Effector memory CD8-positive, alpha-beta T cell (primary cell): ENCODE data around the gene TMEM203.

Experiments
- ATAC-seq: fragments of 150-1000 bp; cut with Tn5 transposase; replicated peaks from 2 replicates; pipeline ENCODE4 v1.10.0; 2021; ENCODE audit warnings: mild to moderate bottlenecking, moderate library complexity
- DNase-seq, 3 experiments: peaks; one replicate each; pipeline ENCODE4 v3.0.0; 2021
- H3K27ac Mint-ChIP-seq, 2 donors: one replicate each; pipeline ENCODE4 v1.8.0; 2022; ENCODE audit warnings: mild to moderate bottlenecking in 2 of 2, mixed read lengths in 2 of 2, moderate library complexity in 2 of 2
- H3K27me3 Mint-ChIP-seq, 2 donors: one replicate each; pipeline ENCODE4 v1.8.0; 2022; ENCODE audit warnings: mixed read lengths in 2 of 2
- H3K36me3 Mint-ChIP-seq: one replicate; pipeline ENCODE4 v1.8.0; 2022; ENCODE audit warnings: mild to moderate bottlenecking, moderate library complexity, mixed read lengths; ENCODE audit not compliant: insufficient read depth
- H3K4me1 Mint-ChIP-seq, 2 donors: one replicate each; pipeline ENCODE4 v1.8.0; 2022; ENCODE audit warnings: low read depth in 2 of 2, mixed read lengths in 2 of 2
- H3K4me3 Mint-ChIP-seq, 2 donors: one replicate each; pipeline ENCODE4 v1.8.0; 2022; ENCODE audit warnings: mild to moderate bottlenecking in 2 of 2, mixed read lengths in 2 of 2, moderate library complexity in 2 of 2
- H3K9me3 Mint-ChIP-seq, 2 donors: one replicate each; pipeline ENCODE4 v1.8.0; 2022; ENCODE audit warnings: mixed read lengths in 2 of 2

The TMEM203 gene

DNA sequence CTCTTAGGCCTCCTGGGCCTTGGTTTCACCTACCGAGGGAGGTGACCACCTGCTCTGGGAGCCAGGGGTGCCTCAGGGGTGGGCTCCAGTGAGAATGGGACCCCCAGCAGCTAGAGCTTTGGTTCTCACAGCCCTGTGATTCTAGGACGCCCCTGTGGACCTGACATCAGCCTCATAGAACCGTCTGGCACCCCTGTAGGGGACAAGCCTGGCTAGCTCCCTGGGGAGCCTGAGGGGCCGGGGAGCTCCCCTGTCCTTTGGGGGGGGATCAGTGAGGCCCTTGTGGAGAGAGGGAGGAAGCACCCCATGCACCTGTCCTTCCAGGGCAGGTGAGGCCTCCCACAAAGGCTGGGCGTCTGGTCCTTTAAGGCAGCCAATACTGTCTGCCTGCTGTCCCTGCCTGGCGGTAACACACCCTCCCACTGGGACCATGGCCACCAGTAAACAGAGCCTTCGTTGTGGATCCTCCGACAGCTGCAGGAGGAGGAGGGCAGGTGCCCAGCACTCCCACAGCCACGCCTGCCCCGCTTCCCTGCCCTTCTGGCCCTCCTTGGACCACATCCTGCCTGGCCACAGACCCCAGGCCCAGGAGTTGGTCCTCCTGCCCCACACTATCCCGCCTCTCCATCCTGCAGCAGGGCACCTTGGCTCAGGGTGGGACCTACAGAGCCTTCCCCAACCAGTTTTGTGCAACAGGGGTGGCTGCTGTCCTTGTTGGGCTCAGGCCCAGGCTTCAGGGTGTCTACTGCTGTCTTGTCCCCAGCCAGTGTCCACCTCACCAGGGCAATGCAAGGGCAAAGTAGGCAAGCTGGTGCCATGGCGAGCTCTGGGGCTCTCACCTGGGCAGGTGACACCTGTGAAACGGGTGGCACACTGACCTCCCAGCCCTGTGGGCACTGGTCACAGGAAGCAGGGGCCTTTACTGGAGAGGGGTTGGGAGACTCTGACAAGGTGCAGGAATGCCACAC, 32.6 kb upstream of the TMEM203 start:
- DNase-seq (no peak), ATAC-seq (no peak)
- H3K36me3 Mint-ChIP-seq, result peaks cover 26% of the 10 kb centered on the region
- H3K4me1 Mint-ChIP-seq, result peaks cover 18 to 19% of the 10 kb centered on the region in 2 donors
- H3K27ac Mint-ChIP-seq, result peak overlapping the region in 1 of 2 donors; percentile 82
- peak overlapping the region in 1 of 2 donors; percentile 19 for H3K4me3 Mint-ChIP-seq
- no peaks in the 10 kb centered on the region for H3K9me3 Mint-ChIP-seq
- peaks cover 0 to 14% of the 10 kb centered on the region in 2 donors for H3K27me3 Mint-ChIP-seq

DNA sequence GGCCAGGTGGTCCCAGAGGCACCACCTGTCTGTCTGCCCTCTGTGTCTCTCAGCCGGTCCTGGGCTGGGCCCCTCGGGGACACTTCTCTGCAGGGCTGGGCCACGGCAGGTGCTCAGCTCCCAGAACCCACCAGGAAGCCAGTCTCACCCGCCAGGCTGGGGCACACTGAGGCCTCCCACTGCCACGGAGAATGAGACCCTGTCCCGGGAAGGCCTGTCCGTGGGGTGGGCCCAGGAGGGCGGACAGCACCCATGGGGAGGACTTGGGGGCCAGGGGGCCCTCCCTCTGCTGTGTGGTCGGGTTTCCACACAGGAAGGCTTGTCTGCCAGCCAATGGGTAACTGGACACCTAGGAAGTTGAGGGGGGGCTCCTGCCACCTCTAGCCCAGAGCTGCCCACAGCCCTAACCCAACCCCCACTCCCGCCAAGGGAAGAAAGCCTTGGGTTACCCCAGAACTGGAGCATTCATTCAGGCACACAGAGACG, 31.5 kb upstream of the TMEM203 start:
- ATAC-seq (no peak), DNase-seq (no peak)
- Mint-ChIP-seq H3K4me1 (peaks cover 11 to 16% of the 10 kb centered on the region in 2 donors), H3K9me3 (no peaks in the 10 kb centered on the region), H3K36me3 (peaks cover 15% of the 10 kb centered on the region), H3K27me3 (peaks cover 4 to 17% of the 10 kb centered on the region in 2 donors), H3K27ac (no peak overlapping the region), H3K4me3 (no peak overlapping the region)

DNA sequence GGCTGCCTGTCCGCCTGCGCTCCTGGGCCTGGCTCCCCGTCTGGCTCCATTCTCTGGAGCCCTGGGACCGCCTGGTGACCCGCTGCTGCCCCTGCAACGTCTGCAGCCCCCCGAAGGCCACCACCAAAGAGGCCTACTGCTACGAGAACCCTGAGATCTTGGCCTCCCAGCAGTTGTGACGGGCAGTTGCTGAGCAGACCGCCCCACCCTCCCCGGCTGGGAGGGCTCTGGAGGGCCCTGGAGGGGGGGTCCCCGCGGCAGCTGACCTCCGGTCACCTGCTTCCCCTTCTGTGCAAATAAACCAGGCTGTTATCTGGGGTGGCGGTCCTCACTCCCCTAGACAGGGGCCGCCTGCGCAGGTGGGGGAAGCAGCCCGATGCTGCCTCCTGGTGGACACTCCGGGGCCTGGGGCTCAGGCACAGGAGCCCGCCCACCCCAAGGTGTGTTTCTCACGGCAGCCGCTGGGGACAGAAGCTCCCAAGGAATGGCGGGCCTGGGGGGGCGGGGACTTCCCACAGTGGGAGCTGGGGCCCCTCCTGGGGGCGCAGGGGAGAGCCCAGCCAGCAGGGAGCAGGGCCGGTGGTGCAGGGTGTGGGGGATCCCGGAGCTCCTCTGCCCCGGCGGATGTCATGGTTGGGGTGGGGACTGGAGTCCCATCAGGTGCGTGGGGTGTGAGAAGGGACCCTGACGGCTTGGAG, 30.9 kb upstream of the TMEM203 start:
- H3K4me3 Mint-ChIP-seq, result no peak overlapping the region
- H3K27ac Mint-ChIP-seq, result no peak overlapping the region

DNA sequence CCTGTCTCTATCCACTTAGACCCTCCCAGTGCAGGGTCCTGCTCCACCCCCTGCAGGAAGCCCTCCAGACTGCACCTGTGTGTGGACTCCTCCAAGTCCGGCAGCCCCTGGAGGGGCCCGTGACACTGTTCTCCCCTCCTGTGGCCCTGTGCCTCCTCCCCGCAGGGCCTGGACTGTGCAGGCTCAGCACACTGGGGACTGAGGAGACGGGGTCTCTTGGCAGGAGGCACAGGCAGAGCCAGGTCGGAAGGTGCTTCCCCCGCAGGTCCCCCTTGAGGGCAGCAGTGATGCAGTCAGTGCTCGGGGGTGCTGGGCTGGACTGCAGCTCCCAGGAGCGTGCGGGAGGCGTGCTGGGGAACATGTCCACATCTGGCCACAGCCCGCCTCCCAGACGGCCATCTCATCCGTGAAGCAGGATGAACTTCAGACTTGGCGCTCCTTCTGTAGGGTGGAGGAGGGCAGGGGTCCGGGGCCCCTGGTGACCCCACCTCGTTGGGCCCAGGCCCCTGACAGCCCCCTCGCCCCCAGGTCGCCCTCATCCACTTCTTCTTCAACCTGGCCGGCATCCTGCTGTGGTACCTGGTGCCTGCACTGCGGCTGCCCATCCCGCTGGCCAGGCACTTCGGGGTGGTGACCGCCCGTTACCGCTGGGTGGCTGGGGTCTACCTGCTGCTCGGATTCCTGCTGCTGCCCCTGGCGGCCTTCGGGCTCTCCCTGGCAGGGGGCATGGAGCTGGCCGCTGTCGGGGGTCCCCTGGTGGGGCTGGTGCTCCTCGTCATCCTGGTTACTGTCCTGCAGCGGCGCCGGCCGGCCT, 30.2 kb upstream of the TMEM203 start:
- peaks cover 9 to 11% of the 10 kb centered on the region in 2 donors for H3K4me1 Mint-ChIP-seq
- peaks cover 4% of the 10 kb centered on the region for H3K36me3 Mint-ChIP-seq
- H3K9me3 Mint-ChIP-seq, result no peaks in the 10 kb centered on the region
- no peak for DNase-seq
- H3K27me3 Mint-ChIP-seq, result peaks cover 9 to 28% of the 10 kb centered on the region in 2 donors
- no peak overlapping the region for H3K4me3 Mint-ChIP-seq
- no peak overlapping the region for H3K27ac Mint-ChIP-seq
- ATAC-seq, result no peak

More for the DNA sequence above, 30.9 kb upstream of the TMEM203 start:
- ATAC-seq (peak; percentile 27), DNase-seq (peak; percentile 87 to 89 (median 88))
- Mint-ChIP-seq H3K9me3 (no peaks in the 10 kb centered on the region), H3K36me3 (peaks cover 11% of the 10 kb centered on the region), H3K27me3 (peaks cover 9 to 23% of the 10 kb centered on the region in 2 donors), H3K4me1 (peaks cover 11 to 16% of the 10 kb centered on the region in 2 donors)

DNA sequence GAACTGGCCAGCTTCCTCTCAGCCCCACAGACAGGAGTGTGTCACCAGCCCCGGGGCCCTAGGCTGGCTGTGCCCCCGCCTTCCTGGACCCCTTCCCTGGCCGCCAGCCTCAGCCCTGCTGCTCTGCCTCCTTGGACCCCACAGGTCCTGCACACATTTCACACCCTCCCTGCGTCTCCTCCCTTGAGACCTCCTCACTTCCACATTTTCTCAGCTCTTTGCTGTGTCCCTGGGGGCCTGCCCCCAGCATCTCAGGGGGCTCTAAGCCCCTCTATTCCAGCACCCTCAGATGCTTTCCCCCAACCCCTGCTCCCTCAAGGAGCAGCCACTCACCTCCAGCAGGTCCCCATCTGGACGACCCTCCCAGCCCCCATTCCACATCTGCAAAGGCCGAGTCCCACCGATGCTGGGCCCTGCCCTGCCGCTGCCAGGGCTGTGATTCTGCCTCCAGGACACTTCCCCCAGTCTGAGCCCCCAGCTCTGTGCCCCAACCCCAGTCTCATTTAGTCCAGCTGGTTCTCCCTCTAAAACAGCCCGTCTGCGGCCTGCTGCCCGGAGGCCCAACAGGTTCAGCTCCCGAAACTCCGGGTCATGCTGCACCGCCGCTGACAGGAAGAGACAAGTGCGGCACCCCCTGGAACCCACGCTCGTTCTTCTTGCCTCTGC, 29.4 kb upstream of the TMEM203 start:
- peaks cover 4% of the 10 kb centered on the region for H3K36me3 Mint-ChIP-seq
- H3K4me3 Mint-ChIP-seq, result no peak overlapping the region
- DNase-seq (no peak), ATAC-seq (no peak)
- no peak overlapping the region for H3K27ac Mint-ChIP-seq
- H3K4me1 Mint-ChIP-seq, result peaks cover 9 to 11% of the 10 kb centered on the region in 2 donors
- no peaks in the 10 kb centered on the region for H3K9me3 Mint-ChIP-seq
- peaks cover 9 to 28% of the 10 kb centered on the region in 2 donors for H3K27me3 Mint-ChIP-seq

DNA sequence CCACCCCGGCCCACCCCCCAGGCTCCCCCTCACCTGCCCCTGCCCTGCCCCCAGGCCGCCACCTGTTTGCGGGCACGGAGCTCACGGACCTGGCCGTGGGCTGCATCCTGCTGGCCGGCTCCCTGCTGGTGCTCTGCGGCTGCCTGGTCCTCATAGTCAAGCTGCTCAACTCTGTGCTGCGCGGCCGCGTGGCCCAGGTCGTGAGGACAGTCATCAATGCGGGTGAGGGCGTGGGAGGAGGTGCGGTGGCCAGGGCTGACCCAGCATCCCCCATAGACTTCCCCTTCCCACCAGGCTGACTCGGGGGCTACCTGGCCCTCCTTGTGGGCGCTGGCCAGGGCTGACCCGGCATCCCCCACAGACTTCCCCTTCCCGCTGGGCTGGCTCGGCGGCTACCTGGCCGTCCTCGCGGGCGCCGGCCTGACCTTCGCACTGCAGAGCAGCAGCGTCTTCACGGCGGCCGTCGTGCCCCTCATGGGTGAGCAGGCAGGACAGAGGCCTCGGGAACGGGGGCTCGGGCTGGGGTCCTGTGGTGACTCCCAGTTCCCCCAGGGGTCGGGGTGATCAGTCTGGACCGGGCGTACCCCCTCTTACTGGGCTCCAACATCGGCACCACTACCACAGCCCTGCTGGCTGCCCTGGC, 28.7 kb upstream of the TMEM203 start:
- peaks cover 7 to 11% of the 10 kb centered on the region in 2 donors for H3K4me1 Mint-ChIP-seq
- H3K27me3 Mint-ChIP-seq, result peaks cover 9 to 28% of the 10 kb centered on the region in 2 donors
- DNase-seq (no peak), ATAC-seq (no peak)
- H3K27ac Mint-ChIP-seq, result no peak overlapping the region
- no peaks in the 10 kb centered on the region for H3K36me3 Mint-ChIP-seq
- no peaks in the 10 kb centered on the region for H3K9me3 Mint-ChIP-seq
- no peak overlapping the region for H3K4me3 Mint-ChIP-seq

DNA sequence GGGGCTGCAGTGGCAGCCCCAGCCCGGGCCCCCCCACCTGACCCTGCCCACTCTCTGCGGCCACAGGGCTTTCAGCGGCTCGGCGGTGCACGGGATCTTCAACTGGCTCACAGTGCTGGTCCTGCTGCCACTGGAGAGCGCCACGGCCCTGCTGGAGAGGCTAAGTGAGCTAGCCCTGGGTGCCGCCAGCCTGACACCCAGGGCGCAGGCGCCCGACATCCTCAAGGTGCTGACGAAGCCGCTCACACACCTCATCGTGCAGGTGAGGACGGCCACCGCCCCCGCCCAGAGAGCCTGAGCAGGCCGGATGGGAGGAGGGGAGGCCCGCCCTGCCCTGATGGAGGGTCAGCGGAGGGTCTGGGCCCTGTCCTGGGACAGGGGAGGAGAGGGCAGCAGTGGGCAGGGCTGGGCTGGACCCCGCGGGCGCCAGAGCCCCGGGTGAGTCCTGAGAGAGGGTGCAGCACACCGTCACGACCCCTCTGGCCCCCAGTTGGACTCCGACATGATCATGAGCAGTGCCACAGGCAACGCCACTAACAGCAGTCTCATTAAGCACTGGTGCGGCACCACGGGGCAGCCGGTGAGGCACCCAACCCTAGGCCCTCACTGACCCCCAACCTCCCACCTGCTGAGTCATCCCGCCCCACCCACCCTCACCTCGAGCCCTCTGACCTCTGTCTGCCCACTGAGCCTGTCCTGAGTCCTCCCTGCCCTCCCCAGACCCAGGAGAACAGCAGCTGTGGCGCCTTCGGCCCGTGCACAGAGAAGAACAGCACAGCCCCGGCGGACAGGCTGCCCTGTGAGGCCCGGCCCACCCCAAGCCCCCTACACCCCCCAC, 27.9 kb upstream of the TMEM203 start:
- peaks cover 9 to 28% of the 10 kb centered on the region in 2 donors for H3K27me3 Mint-ChIP-seq

DNA sequence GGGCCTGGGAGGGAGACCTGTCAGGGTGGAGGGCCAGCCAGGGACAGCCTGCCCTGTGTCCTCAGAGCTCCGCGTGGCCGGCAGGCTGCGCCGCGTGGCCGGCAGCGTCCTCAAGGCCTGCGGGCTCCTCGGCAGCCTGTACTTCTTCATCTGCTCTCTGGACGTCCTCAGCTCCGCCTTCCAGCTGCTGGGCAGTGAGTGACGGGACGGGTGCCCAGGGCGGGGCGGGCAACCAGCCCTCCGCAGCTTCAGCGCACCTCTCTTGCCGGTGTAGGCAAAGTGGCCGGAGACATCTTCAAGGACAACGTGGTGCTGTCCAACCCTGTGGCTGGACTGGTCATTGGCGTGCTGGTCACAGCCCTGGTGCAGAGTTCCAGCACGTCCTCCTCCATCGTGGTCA, 27.1 kb upstream of the TMEM203 start:
- no peak for DNase-seq
- no peaks in the 10 kb centered on the region for H3K9me3 Mint-ChIP-seq
- H3K4me3 Mint-ChIP-seq, result no peak overlapping the region
- H3K27ac Mint-ChIP-seq, result no peak overlapping the region
- H3K36me3 Mint-ChIP-seq, result no peaks in the 10 kb centered on the region
- peaks cover 4 to 10% of the 10 kb centered on the region in 2 donors for H3K4me1 Mint-ChIP-seq
- peaks cover 13 to 34% of the 10 kb centered on the region in 2 donors for H3K27me3 Mint-ChIP-seq
- no peak for ATAC-seq

More for the DNA sequence above, 27.9 kb upstream of the TMEM203 start:
- H3K36me3 Mint-ChIP-seq, result no peaks in the 10 kb centered on the region
- DNase-seq, result no peak
- peaks cover 2 to 7% of the 10 kb centered on the region in 2 donors for H3K4me1 Mint-ChIP-seq
- H3K27ac Mint-ChIP-seq, result no peak overlapping the region
- ATAC-seq, result no peak
- H3K4me3 Mint-ChIP-seq, result no peak overlapping the region
- no peaks in the 10 kb centered on the region for H3K9me3 Mint-ChIP-seq

DNA sequence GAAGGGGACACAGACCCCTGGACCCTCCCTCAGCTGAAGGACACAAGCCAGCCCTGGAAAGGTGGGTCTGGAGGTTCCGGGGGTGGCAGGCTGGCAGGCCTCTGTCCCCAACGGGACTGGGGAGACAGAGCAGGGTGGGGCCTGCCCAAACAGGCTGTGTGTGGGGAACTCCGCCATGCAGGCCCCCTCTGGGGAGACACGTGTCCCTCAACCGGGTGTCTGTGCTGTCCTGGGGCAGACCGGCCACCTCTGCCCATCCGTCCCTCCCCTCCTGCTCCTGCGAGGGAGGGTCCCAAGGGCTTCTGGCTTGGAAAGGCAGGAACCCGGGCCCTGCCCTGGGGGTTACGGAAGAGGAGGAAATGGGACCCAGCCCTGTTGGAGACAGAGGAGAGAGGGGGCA, 26.7 kb upstream of the TMEM203 start:
- Mint-ChIP-seq H3K36me3 (no peaks in the 10 kb centered on the region), H3K9me3 (no peaks in the 10 kb centered on the region), H3K4me1 (peaks cover 4 to 11% of the 10 kb centered on the region in 2 donors), H3K4me3 (no peak overlapping the region), H3K27ac (no peak overlapping the region), H3K27me3 (peaks cover 16 to 38% of the 10 kb centered on the region in 2 donors)
- DNase-seq (no peak), ATAC-seq (no peak)

DNA sequence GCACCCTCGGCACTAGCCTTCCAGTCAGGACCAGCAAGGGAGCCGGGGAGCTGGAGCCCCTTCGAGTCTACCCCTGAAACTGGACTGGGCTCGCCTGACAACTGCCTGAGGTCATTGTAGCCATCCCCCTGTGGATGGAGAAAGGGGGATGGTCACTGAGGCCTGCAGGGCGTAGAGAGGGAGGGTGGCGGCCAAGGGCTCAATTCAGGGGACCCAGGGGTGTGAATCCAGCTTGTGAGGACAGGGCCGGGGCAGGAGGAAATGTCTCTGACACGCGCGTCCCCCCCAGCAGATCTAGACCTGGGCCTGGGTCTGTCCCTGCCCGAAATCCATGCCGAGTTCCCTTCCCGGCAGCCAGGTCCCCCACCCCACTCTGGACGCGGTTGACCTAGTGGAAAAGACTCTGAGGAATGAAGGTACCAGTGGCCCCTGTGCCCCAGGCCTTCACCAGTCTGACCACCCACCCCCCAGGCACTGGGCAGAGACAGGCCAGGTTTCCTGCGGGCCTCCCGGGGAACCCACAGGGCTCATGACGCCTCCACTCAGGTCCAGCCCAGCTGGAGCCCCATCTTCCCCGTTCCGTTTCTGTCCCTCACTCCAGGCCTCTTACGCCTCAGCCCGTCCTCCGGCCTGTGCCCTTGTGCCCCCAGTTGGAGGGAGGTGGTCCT, 26.1 kb upstream of the TMEM203 start:
- ATAC-seq (no peak), DNase-seq (no peak)
- Mint-ChIP-seq H3K36me3 (no peaks in the 10 kb centered on the region), H3K4me3 (no peak overlapping the region), H3K27ac (no peak overlapping the region), H3K4me1 (peaks cover 4 to 11% of the 10 kb centered on the region in 2 donors), H3K27me3 (peaks cover 16 to 38% of the 10 kb centered on the region in 2 donors), H3K9me3 (no peaks in the 10 kb centered on the region)

DNA sequence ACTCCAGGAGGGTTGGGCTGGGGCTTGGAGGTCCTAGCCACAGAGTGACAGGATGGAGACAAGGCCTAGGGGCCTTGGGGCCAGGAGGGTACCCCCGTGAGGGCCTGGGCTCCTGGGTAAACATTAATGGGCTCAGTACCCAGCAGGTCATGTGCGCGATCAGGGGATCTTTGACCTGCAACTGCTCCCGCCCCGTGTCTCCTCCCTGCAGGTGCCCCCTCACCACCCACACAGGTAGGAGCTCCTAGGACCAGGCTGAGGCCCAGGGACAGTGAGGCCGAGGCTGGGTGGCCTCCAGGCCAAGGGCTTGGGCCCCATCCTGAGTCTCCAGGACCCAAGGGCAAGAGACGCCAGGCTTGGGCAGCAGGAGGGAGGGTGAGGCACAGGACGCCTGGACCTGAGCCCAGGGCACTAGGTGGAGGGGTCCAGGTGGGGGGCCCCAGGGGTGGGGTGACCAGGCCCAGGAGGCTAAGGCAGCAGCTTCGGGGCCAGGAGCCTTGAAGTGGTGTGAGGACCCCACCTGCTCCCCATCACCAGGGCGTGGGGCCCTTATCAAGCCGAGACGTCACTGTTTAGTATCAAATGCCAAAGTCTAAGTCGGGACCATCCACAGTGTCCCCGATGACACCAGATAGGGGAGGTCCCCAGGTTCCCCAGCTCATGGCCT, 25.4 kb upstream of the TMEM203 start, which contains the start of gene SLC34A3:
Gene SLC34A3, plus strand, starts transcription at position 197 of the 667 bp plus-strand sequence. CDS start 802 bp downstream, outside the sequence.
- H3K4me3 Mint-ChIP-seq, result no peak within 1 kb of the TSS
- H3K4me1 Mint-ChIP-seq, result peaks cover 4 to 11% of the 10 kb centered on the region in 2 donors
- DNase-seq (no peak), ATAC-seq (no peak)
- H3K9me3 Mint-ChIP-seq, result no peaks in the 10 kb centered on the region
- H3K36me3 Mint-ChIP-seq, result no peaks in the 10 kb centered on the region
- no peak within 1 kb of the TSS for H3K27ac Mint-ChIP-seq
- peaks cover 16 to 38% of the 10 kb centered on the region in 2 donors for H3K27me3 Mint-ChIP-seq
